ENCODE measurements around the gene SLIT3.

DNA sequence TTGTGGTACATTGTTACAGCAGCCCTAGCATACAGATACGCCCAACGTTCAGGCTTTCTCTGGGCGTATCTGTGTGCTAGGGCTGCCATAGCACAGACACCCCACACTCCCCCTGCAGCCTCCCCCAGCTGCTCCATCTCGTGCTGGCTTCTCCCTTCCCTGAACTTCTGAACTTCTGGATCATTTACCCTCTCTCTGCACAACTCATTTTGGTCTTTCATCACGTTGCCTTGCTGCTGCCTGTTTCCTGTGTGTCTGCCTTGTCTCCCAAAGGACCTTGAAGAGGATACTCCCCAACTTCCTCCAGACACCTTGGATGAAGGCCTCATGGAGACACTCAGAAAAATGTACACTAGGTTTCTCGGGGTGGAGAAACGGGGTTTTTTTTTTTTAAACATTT is 37.3 kb downstream of the SLIT3 start:
- TF ChIP-seq, protein P1, sequence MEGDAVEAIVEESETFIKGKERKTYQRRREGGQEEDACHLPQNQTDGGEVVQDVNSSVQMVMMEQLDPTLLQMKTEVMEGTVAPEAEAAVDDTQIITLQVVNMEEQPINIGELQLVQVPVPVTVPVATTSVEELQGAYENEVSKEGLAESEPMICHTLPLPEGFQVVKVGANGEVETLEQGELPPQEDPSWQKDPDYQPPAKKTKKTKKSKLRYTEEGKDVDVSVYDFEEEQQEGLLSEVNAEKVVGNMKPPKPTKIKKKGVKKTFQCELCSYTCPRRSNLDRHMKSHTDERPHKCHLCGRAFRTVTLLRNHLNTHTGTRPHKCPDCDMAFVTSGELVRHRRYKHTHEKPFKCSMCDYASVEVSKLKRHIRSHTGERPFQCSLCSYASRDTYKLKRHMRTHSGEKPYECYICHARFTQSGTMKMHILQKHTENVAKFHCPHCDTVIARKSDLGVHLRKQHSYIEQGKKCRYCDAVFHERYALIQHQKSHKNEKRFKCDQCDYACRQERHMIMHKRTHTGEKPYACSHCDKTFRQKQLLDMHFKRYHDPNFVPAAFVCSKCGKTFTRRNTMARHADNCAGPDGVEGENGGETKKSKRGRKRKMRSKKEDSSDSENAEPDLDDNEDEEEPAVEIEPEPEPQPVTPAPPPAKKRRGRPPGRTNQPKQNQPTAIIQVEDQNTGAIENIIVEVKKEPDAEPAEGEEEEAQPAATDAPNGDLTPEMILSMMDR (IDR thresholded peaks at IDR 0.05; ENCODE audit: low read depth, low read length, poor library complexity, severe bottlenecking) = no peak
- no peak for TF ChIP-seq EZH2phosphoT487 (IDR thresholded peaks at IDR 0.05; ENCODE audit: borderline replicate concordance, low read length)

All from DOHH2 (cell line).